HEK293T (cell line): ENCODE results near the gene ARSA.

Experiments used
- BHLHE40 ChIP-seq: fragments of 450-650 bp; IDR thresholded peaks from 2 replicates; pipeline ENCODE4 v1.6.1; 2016; ENCODE audit warnings: mild to moderate bottlenecking, moderate library complexity, borderline replicate concordance
- CTBP1 ChIP-seq: fragments of 450-650 bp; IDR thresholded peaks from 2 replicates; pipeline ENCODE4 v1.6.1; 2016; ENCODE audit warnings: borderline replicate concordance
- FOXA1 ChIP-seq: fragments of 450-650 bp; IDR thresholded peaks from 2 replicates; pipeline ENCODE4 v1.6.1; 2016; ENCODE audit warnings: mild to moderate bottlenecking
- FOXK2 ChIP-seq: fragments of 450-650 bp; IDR thresholded peaks from 2 replicates; pipeline ENCODE4 v1.6.1; 2016; ENCODE audit warnings: mild to moderate bottlenecking
- HDGF ChIP-seq: fragments of 450-650 bp; IDR thresholded peaks from 2 replicates; pipeline ENCODE4 v1.6.1; 2017; ENCODE audit warnings: antibody characterized with exemption, borderline replicate concordance
- SP1 ChIP-seq: fragments of 450-650 bp; IDR thresholded peaks from 2 replicates; pipeline ENCODE4 v1.6.1; 2017
- SUZ12 ChIP-seq: fragments of 450-650 bp; IDR thresholded peaks from 2 replicates; pipeline ENCODE4 v1.6.1; 2016; ENCODE audit warnings: mild to moderate bottlenecking
- TARDBP ChIP-seq: fragments of 450-650 bp; IDR thresholded peaks from 2 replicates; pipeline ENCODE4 v1.6.1; 2016
- TF ChIP-seq, protein P1 (sequence below): fragments of 450-650 bp; IDR thresholded peaks from 2 replicates; pipeline ENCODE4 v1.6.1; 2016

DNA sequence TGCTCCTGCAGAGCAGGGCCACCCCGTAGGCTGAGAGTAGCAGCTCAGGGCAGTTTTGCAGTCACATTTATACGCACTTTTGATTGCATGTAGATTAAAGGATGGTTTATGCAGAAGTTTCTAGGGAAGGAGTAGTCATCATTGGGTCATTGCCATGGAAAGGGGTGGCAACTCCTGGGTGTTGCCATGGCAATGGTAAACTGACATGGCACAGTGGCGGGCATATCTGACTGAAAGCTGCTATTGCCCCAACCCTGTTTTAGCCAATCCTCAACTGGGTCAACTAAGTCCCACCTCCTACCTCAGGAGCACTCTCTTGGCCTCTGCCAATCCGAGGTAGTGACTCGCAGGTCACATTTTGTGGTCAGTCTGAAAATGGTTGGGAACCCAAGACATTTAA is 2.4 kb upstream of the ARSA start:
- TF ChIP-seq HDGF (no peak), FOXK2 (no peak), FOXA1 (no peak), CTBP1 (no peak), SUZ12 (no peak), BHLHE40 (no peak), SP1 (no peak), TARDBP (no peak)
- TF ChIP-seq, protein P1, sequence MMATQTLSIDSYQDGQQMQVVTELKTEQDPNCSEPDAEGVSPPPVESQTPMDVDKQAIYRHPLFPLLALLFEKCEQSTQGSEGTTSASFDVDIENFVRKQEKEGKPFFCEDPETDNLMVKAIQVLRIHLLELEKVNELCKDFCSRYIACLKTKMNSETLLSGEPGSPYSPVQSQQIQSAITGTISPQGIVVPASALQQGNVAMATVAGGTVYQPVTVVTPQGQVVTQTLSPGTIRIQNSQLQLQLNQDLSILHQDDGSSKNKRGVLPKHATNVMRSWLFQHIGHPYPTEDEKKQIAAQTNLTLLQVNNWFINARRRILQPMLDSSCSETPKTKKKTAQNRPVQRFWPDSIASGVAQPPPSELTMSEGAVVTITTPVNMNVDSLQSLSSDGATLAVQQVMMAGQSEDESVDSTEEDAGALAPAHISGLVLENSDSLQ, result no peak
